GM18951 (cell line): ENCODE data around the gene CAMKK2.
"Not testable (repeated sequence)": the region's sequence is repeated elsewhere in the genome, so short reads cannot be mapped to it uniquely, and the experiment has no call there.

Experiments
- POLR2A ChIP-seq: IDR thresholded peaks from 4 replicates; pipeline ENCODE4 v1.6.1; 2011; ENCODE audit warnings: mild to moderate bottlenecking; ENCODE audit not compliant: insufficient read length, insufficient read depth; ENCODE audit errors: extremely low read depth
- in situ Hi-C: fragments of 300-500 bp; cut with MboI; formaldehyde crosslinking; loops from one replicate; pipeline ENCODE4 v1.12.0; 2022; ENCODE audit warnings: low sequenced_read_pairs, mixed read lengths, inconsistent platforms; ENCODE audit not compliant: unreplicated experiment

CAMKK2 gene

GRCh38 chr12:121323908-121324307, 27.4 kb upstream of the CAMKK2 start:
- no peak for TF ChIP-seq POLR2A
- in situ Hi-C loops: no loop called here

GRCh38 chr12:121318121-121318520, 21.6 kb upstream of the CAMKK2 start:
- in situ Hi-C loops: no loop called here
- no peak for TF ChIP-seq POLR2A

DNA sequence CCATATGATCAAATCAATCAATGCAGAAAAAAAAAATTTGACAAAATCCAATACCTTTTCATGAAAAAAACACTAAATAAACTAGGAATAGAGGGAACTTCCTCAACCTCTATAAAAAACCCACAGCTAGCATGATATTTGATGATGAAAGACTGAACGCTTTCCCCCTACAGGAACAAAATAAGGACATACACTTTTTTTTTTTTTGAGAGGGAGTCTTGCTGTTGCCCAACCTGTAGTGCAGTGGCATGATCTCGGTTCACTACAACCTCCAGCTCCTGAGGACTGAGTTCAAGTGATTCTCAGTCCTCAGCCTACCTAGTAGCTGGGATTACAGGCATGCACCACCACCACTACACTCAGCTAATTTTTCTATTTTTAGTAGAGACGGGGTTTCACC, 17.9 kb upstream of the CAMKK2 start:
- TF ChIP-seq POLR2A: no peak

DNA sequence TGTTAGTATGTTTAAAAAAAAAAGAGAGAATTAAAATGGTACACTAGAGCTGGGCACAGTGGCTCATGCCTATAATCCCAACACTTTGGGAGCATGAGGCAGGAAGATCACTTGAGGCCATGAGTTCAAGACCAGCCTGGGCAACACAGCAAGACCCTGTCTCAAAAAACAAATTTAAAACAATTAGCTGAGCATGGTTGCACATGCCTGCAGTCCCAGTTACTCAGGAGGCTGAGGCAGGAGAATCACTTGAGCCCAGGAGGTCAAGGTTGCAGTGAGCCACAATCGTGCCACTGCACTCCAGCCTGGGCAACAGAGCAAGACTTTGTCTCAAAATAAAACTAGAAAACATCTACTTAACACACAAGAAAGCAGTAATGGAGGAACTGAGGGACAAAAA, 13.7 kb upstream of the CAMKK2 start:
- in situ Hi-C loops: not testable (repeated sequence)

More for the DNA sequence above, 17.9 kb upstream of the CAMKK2 start:
- in situ Hi-C loops: no loop called here

GRCh38 chr12:121307397-121307796, 10.9 kb upstream of the CAMKK2 start:
- in situ Hi-C loops: not testable (repeated sequence)

GRCh38 chr12:121304306-121304705, 7.8 kb upstream of the CAMKK2 start:
- in situ Hi-C loops: no loop called here
- no peak for TF ChIP-seq POLR2A

DNA sequence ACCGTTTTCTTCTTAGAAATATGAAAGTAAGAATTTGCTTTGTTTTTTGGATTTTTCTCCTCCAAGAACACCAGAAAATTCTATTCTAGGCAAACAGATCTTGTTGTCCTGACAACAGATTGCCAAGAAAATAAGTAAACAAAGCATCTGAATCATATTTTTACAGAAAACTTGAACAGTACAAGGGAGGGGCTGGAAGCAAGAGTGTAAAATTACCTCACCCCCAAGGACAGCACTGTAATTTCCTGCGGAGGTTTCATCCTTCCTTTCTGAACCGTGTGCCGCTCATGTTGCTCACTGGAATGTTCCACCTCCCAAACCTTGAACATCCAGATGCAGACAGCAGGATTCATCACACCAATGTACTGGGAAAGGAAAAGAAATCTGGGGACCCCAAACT, 5.4 kb upstream of the CAMKK2 start:
- TF ChIP-seq POLR2A: no peak
- in situ Hi-C loops: no loop called here

DNA sequence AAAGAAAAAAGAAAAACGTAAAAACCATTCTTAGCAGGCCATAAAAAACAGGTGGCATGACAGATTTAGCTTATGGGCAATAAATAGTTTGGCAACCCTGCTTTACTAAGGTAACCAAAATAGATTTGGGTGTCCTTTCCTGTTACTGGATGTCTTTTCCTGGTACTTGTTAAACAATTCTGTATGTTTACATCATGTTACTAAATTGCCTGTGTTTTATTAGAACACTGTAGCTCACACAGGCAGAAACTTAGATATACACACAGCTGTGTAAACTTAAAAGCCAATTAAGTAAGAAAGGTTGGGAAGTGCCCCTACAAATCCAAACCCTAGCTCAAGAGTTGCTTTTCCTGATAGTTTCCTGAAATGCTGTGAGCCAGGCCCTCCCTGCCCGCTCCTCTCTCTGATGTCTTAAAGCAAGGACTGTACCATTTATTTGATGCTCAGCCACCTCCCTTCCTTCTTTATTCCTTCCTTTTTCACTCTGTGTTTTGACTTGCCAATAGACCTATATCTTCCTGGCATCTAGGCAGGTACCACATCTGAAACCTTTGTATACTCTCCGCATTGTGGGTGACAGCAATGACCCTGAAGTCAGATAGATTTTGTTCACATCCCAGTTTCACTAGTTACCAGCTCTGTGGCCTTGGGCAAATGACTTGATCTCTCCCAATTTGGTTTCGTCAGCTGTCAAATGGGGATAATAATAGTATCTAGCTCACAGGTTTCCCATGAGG, 3.7 kb upstream of the CAMKK2 start:
- in situ Hi-C loops: no loop called here
- TF ChIP-seq POLR2A: no peak

DNA sequence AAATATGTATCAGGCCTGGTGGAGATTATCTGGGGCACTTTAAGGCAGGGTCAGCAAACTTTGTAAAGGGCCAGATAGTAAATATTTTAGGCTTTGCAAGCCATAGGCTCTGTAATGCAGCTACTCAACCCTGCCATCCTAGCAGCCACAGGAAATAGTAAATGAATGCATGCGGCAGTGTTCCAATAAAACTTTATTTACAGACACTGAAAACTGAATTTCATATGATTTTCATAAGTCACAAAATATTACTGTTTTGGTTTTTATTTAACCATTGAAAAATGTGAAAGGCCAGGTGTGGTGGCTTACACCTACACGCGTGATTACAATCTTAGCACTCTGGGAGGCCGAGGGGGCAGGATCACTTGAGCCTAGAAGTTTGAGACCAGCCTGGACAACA, 3.2 kb upstream of the CAMKK2 start:
- TF ChIP-seq POLR2A: no peak
- in situ Hi-C loops: no loop called here

GRCh38 chr12:121298411-121298810, 1.9 kb upstream of the CAMKK2 start:
- in situ Hi-C loops: not testable (repeated sequence)

DNA sequence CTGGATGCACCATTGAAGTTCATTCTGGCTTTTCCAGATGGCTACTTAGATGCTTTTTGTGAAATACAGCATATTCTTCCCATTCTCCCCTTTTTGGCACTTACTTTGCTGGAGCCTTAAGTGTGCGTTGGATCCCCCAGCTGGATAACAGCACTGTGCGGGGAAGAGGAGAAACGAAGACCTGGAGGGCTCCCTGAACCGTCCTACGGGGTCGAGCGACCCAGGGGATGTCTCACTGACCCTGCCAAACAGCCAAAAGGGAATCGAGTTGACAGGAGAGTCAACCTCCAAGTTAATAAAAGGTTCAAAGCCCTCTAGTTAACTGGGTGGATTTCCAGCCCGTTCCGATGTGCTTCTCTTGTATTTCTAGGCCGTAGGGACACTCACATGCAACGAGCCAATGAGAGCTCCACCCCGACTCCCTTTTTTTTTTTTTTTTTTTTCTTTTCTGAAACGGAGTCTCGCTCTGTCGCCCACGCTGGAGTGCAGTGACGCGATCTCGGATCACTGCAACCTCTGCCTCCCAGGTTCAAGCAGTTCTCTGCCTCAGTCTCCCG, 1.0 kb upstream of the CAMKK2 start:
- no peak for TF ChIP-seq POLR2A
- in situ Hi-C loops: no loop called here

DNA sequence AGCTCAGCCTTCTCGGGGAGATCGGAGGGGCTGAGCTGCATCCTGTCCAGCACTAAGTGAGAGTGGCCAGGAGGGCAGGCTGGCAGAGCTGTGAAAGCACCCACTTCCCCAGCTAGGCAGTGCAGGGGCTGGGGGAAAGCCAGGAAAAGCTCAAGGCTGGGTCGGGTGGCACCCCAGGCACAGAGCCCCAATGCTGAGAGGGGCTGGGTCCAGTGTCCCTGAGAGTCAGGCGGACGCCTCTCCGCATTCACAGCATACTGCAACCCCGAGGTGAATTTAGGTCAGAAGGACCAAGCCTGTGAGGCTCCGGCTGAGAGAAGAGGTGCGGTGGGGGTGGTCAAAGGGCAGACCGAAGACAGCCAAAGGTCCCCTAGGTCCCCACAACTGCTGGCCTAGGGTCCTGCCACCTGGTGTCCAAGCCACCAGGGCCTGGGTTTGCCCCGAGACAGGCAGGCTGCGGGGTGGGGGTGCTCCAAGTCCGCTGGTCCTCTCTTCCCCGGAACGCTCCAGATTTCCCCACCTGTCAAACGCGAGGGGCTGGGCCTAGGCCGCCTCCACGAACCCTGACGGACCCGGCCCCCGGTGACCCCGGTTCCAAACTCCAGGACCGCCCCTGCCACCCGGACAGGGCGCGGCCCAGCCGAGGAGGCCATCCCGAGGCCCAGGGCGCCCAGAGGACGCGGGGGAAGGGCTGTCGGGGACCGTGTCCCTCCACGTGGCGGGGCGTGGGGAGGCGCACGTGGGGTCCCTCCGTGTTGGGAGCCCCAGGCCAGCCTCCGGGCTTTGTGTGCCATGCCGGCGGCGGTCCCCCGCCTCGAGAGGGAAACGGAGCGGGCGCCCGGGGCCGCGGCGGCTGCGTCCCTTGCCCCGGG, 527 bp downstream of the CAMKK2 start:
- in situ Hi-C loops: no loop called here
- no peak for TF ChIP-seq POLR2A

DNA sequence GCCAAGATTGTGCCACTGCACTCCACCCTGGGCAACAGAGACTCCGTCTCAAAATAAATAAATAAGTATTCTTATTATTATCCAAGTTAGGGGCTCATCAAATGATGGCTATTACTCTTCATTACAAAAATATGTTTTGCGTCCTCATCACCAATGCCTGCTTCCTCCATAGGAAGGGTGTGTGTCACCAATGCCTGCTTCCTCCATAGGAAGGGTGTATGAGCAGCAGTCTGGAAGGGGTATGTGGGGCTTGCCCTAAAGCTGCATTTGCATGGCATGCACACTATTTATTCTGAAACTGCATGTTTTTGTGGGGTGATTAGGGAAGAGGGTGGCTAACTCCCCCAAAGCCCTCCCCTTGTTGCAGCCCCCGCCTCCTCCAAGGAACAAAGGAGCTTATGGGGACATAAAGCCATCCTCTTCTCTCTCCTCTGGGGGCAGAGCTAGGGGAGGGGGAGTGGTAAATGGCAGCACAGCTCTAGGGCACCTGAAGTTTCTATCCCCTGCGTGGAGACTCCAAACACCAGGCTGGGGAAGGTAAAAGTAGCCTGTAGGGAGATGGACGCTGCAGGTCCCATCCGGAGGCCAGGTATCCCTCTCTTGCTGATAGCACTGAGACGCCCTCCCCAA, 1.3 kb downstream of the CAMKK2 start:
- no peak for TF ChIP-seq POLR2A
- in situ Hi-C loops: no loop called here
